Adrenal gland (tissue), 12 donors: ENCODE data around the gene SPATS2. TPM values are rescaled to one million over a fixed set of nuclear protein-coding genes. Genes with fewer than 3 reads are reported as not detected.

Experiments used
- DNase-seq, 7 donors: peaks; one replicate each; pipeline ENCODE4 v3.0.0-alpha.2; 2019 to 2020
- H3K27ac ChIP-seq, 5 donors: fragments of 200-600 bp; sonication (generic) in 4 of 5; 1 replicate in 3 of 5; 2 replicates in 2 of 5; pipeline versions ENCODE4 v1.5.1 to v1.8.0; 2016 to 2020; ENCODE audit warnings: mild to moderate bottlenecking in 1 of 5
- H3K27me3 ChIP-seq: fragments of 200-600 bp; 2 replicates; pipeline ENCODE4 v1.8.0; 2021
- H3K36me3 ChIP-seq, 2 donors: fragments of 200-600 bp; replicated peaks in 1 of 2; 1 replicate in 1 of 2; 2 replicates in 1 of 2; pipeline versions ENCODE4 v1.5.1 to v1.8.0; 2018 to 2022
- H3K4me1 ChIP-seq, 2 donors: fragments of 200-600 bp; replicated peaks in 1 of 2; 1 replicate in 1 of 2; 2 replicates in 1 of 2; pipeline versions ENCODE4 v1.5.1 to v1.8.0; 2018 to 2021
- H3K4me3 ChIP-seq, 4 donors: fragments of 200-600 bp; sonication (generic) in 3 of 4; one replicate each; pipeline ENCODE4 v1.5.1; 2016 to 2018
- H3K9me3 ChIP-seq, 3 donors: fragments of 200-600 bp; sonication (generic) in 1 of 3; replicated peaks in 1 of 3; 1 replicate in 2 of 3; 2 replicates in 1 of 3; pipeline versions ENCODE4 v1.5.1 to v1.8.0; 2016 to 2021
- POLR2A ChIP-seq, 2 donors: fragments of 450-650 bp; IDR thresholded peaks; one replicate each; pipeline ENCODE4 v1.6.1; 2017; ENCODE audit warnings: antibody characterized with exemption in 2 of 2, mild to moderate bottlenecking in 2 of 2, moderate library complexity in 1 of 2
- WGBS, 4 donors: extraction: QIAGEN DNeasy Blood & Tissue Kit in 2 of 4; methylation state at CpG; one replicate each; pipeline versions ENCODE4 v1.1.5 to v1.1.7; 2013 to 2017; 5-methylcytosine and 5-hydroxymethylcytosine counted together
- intact Hi-C, 2 donors: fragments of 100-400 bp; cut with DNase I; formaldehyde crosslinking; loops; one replicate each; pipeline versions ENCODE4 v1.14.1 to v1.15.0; 2022 to 2023
- polyA plus RNA-seq, 3 donors: library from polyadenylated mRNA; stranded (reverse); fragments of 200-250 nt in 2 of 3; fragments of 350-450 nt in 1 of 3; fragmentation: Illumina TruSeq in 1 of 3; extraction: RNeasy Lipid Tissue Mini Kit (QIAGEN cat#74804) in 1 of 3; gene quantifications; one replicate each; pipeline ENCODE4 v1.2.3, GENCODE V29; 2013 to 2014
- total RNA-seq, 9 donors: library from RNA; depleted of rRNA in 4 of 9; stranded (reverse); fragments of >200 nt in 4 of 9; fragments of 120-200 nt in 1 of 9; fragmentation: NEBNext Ultra II Directional in 1 of 9; extraction: Animal tissue kit (Norgen Biotek cat#: 25700) in 1 of 9; gene quantifications; one replicate each; pipeline versions ENCODE4 v1.1.0 to v1.2.4, GENCODE V29; 2013 to 2023
- TF ChIP-seq, protein P1 (sequence below), 6 experiments: fragments of 450-650 bp in 4 of 6; fragments of 200-600 bp in 2 of 6; sonication (generic) in 1 of 6; IDR thresholded peaks; 1 replicate in 5 of 6; 2 replicates in 1 of 6; pipeline versions ENCODE4 v1.5.1 to v1.8.0; 2016 to 2021; ENCODE audit warnings: antibody characterized with exemption in 6 of 6, mild to moderate bottlenecking in 2 of 6, moderate library complexity in 1 of 6
- donor health status: healthy with polysubstance abuse.
- donor health status: Bipolar disorder and iron deficiency.
- donor health status: DM: yes; HTN: yes; CAD: no.
- donor health status: DM: no; HTN: no; CAD: no.
- donor health status: DM: no; HTN: no; CAD: no.
- donor health status: DM: yes; HTN: yes; CAD: no.

Gene SPATS2
- total and polyA plus RNA-seq, 12 donors = 4.9 to 23.1 (median 15.1) TPM

DNA sequence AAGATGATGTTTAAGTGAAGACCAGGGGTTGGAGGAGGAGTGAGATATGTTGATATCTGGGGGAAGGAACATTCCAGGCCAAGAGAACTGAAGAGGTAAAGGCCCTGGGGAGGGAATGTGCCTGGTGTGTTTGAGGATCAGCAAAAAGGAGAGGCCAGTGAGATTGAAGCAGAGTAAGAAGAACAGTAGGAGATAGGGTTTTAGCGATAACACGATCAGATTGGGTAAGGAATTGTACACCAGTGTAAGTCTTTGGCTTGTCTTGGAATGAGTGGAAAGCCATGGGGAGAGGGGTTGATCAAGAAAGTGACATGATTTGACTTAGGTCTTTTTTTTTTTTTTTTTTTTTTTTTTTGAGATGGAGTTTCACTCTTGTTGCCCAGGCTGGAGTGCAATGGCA lies 39.4 kb upstream of the SPATS2 start:
- TF ChIP-seq, protein P1, sequence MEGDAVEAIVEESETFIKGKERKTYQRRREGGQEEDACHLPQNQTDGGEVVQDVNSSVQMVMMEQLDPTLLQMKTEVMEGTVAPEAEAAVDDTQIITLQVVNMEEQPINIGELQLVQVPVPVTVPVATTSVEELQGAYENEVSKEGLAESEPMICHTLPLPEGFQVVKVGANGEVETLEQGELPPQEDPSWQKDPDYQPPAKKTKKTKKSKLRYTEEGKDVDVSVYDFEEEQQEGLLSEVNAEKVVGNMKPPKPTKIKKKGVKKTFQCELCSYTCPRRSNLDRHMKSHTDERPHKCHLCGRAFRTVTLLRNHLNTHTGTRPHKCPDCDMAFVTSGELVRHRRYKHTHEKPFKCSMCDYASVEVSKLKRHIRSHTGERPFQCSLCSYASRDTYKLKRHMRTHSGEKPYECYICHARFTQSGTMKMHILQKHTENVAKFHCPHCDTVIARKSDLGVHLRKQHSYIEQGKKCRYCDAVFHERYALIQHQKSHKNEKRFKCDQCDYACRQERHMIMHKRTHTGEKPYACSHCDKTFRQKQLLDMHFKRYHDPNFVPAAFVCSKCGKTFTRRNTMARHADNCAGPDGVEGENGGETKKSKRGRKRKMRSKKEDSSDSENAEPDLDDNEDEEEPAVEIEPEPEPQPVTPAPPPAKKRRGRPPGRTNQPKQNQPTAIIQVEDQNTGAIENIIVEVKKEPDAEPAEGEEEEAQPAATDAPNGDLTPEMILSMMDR (IDR thresholded peaks at IDR 0.05) = no peak
- TF ChIP-seq POLR2A (IDR thresholded peaks at IDR 0.05) = no peak
- Histone ChIP-seq H3K9me3 (no peaks in the 10 kb centered on the region), H3K4me1 (peaks cover 0 to 5% of the 10 kb centered on the region in 2 donors), H3K4me3 (no peak overlapping the region), H3K27ac (no peak overlapping the region), H3K36me3 (no peaks in the 10 kb centered on the region), H3K27me3 (no peaks in the 10 kb centered on the region)
- DNase-seq = no peak
- 89 to 98% (median 95%) methylated on average over 2 of the region's 2 CpGs for WGBS, 4 donors
- intact Hi-C loops = no loop called here

DNA sequence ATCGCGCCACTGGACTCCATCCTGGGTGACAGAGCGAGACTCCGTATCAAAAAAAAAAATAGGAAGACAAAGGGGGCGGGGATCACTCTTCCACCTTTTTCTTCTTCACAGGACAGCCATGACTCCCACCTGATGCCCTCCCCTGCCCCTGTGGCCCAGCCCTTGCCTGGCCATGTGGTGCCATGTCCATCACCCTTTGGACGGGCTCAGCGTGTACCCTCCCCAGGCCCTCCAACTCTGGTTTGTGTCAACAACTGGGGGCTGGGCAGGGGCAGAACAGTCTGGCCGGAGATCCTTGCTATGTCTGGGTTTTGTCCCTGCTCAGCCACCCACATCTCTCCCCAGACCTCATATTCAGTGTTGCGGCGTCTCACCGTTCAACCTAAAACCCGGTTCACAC lies 38.4 kb upstream of the SPATS2 start:
- no peak overlapping the region for H3K4me3 ChIP-seq
- no peaks in the 10 kb centered on the region for H3K4me1 ChIP-seq
- no peaks in the 10 kb centered on the region for H3K36me3 ChIP-seq
- 97% methylated on average over 12 of the region's 12 CpGs for WGBS, 4 donors
- no peak for TF ChIP-seq POLR2A (IDR thresholded peaks at IDR 0.05)
- TF ChIP-seq, protein P1 (IDR thresholded peaks at IDR 0.05) = no peak
- intact Hi-C loops = no loop called here
- no peak overlapping the region for H3K27ac ChIP-seq
- peaks cover 4% of the 10 kb centered on the region for H3K27me3 ChIP-seq
- H3K9me3 ChIP-seq = no peaks in the 10 kb centered on the region
- DNase-seq = no peak

DNA sequence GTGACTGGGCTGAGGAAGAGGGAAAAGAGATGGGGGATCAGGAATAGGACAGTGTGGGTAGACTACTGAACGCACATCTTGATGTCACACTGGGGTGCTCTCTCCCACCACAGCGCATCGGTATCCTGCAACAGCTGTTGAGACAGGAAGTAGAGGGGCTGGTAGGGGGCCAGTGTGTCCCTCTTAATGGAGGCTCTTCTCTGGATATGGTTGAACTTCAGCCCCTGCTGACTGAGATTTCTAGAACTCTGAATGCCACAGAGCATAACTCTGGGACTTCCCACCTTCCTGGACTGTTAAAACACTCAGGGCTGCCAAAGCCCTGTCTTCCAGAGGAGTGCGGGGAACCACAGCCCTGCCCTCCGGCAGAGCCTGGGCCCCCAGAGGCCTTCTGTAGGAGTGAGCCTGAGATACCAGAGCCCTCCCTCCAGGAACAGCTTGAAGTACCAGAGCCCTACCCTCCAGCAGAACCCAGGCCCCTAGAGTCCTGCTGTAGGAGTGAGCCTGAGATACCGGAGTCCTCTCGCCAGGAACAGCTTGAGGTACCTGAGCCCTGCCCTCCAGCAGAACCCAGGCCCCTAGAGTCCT lies 37.1 kb upstream of the SPATS2 start:
- Histone ChIP-seq H3K27me3 (peaks cover 16% of the 10 kb centered on the region), H3K36me3 (no peaks in the 10 kb centered on the region), H3K4me1 (no peaks in the 10 kb centered on the region), H3K9me3 (no peaks in the 10 kb centered on the region), H3K4me3 (no peak overlapping the region), H3K27ac (no peak overlapping the region)
- TF ChIP-seq, protein P1 (IDR thresholded peaks at IDR 0.05) = no peak
- TF ChIP-seq POLR2A (IDR thresholded peaks at IDR 0.05) = no peak
- DNase-seq = peak in 1 of 7 donors; percentile 5
- 92 to 99% (median 97%) methylated on average over 3 to 7 of the region's 7 CpGs for WGBS, 4 donors
- intact Hi-C loops = no loop called here

DNA sequence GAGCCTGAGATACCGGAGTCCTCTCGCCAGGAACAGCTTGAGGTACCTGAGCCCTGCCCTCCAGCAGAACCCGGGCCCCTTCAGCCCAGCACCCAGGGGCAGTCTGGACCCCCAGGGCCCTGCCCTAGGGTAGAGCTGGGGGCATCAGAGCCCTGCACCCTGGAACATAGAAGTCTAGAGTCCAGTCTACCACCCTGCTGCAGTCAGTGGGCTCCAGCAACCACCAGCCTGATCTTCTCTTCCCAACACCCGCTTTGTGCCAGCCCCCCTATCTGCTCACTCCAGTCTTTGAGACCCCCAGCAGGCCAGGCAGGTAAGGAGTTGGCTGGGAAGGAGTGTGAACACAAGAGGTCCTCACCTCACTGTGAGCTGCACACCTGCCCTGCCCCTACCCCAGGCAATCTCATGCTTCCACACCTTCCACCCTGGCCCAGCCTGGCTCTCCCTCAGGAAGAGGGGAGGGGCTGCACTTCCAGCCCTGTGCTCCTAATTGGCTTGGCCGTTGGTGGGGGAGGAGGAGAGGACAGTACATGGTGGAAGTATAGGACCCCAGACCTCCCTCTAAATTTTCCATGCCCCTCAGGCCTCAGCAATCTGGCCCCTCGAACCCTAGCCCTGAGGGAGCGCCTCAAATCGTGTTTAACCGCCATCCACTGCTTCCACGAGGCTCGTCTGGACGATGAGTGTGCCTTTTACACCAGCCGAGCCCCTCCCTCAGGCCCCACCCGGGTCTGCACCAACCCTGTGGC lies 36.5 kb upstream of the SPATS2 start:
- TF ChIP-seq POLR2A (IDR thresholded peaks at IDR 0.05) = no peak
- TF ChIP-seq, protein P1 (IDR thresholded peaks at IDR 0.05) = no peak
- Histone ChIP-seq H3K9me3 (no peaks in the 10 kb centered on the region), H3K4me3 (no peak overlapping the region), H3K27ac (no peak overlapping the region), H3K4me1 (no peaks in the 10 kb centered on the region), H3K36me3 (no peaks in the 10 kb centered on the region), H3K27me3 (peaks cover 23% of the 10 kb centered on the region)
- intact Hi-C loops = no loop called here
- WGBS, 4 donors = 73 to 90% (median 77%) methylated on average over 1 to 14 of the region's 14 CpGs
- peak in 2 of 7 donors; percentile 10 to 29 for DNase-seq
